ENCODE results near the gene CEP152.

Gene CEP152

GRCh38 chr15:48784756-48785155 is 26.1 kb downstream of the CEP152 start:
- H3K4me3 ChIP-seq (ENCODE audit: low read depth, low read length), result no peak overlapping the region
- no peak for TF ChIP-seq CTCF (IDR thresholded peaks at IDR 0.05; ENCODE audit: low read depth, low read length)

- no peak for TF ChIP-seq CTCF (IDR thresholded peaks at IDR 0.05; ENCODE audit: low read depth, low read length)
- H3K4me3 ChIP-seq (ENCODE audit: low read depth, low read length), result no peak overlapping the region
Measured at GRCh38 chr15:48782911-48783310, 28.0 kb downstream of the CEP152 start.

GRCh38 chr15:48781481-48782081 is 29.3 kb downstream of the CEP152 start:
- H3K4me3 ChIP-seq (ENCODE audit: low read depth, low read length), result no peak overlapping the region
- TF ChIP-seq CTCF (IDR thresholded peaks at IDR 0.05; ENCODE audit: low read depth, low read length), result no peak

- TF ChIP-seq CTCF (IDR thresholded peaks at IDR 0.05; ENCODE audit: low read depth, low read length), result no peak
- no peak overlapping the region for H3K4me3 ChIP-seq (ENCODE audit: low read depth, low read length)
Measured at GRCh38 chr15:48781017-48781416, 29.9 kb downstream of the CEP152 start.

- no peak for TF ChIP-seq CTCF (IDR thresholded peaks at IDR 0.05; ENCODE audit: low read depth, low read length)
Measured at GRCh38 chr15:48778331-48778730, 32.5 kb downstream of the CEP152 start.

GRCh38 chr15:48777645-48778330 is 33.1 kb downstream of the CEP152 start:
- no peak overlapping the region for H3K4me3 ChIP-seq (ENCODE audit: low read depth, low read length)

More at GRCh38 chr15:48778331-48778730, 32.5 kb downstream of the CEP152 start:
- H3K4me3 ChIP-seq (ENCODE audit: low read depth, low read length), result no peak overlapping the region

More at GRCh38 chr15:48777645-48778330, 33.1 kb downstream of the CEP152 start:
- TF ChIP-seq CTCF (IDR thresholded peaks at IDR 0.05; ENCODE audit: low read depth, low read length), result no peak

Data from WI38 (cell line).